GM21786 (cell line): ENCODE data around the gene LYPD6.
"Not testable (repeated sequence)": the region's sequence is repeated elsewhere in the genome, so short reads cannot be mapped to it uniquely, and the experiment has no call there.

Source experiments
- ATAC-seq: cut with Tn5 transposase; IDR thresholded peaks from one replicate; pipeline ENCODE4 v1.9.1; 2021; ENCODE audit not compliant: unreplicated experiment

The LYPD6 gene, protein sequence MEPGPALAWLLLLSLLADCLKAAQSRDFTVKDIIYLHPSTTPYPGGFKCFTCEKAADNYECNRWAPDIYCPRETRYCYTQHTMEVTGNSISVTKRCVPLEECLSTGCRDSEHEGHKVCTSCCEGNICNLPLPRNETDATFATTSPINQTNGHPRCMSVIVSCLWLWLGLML

DNA sequence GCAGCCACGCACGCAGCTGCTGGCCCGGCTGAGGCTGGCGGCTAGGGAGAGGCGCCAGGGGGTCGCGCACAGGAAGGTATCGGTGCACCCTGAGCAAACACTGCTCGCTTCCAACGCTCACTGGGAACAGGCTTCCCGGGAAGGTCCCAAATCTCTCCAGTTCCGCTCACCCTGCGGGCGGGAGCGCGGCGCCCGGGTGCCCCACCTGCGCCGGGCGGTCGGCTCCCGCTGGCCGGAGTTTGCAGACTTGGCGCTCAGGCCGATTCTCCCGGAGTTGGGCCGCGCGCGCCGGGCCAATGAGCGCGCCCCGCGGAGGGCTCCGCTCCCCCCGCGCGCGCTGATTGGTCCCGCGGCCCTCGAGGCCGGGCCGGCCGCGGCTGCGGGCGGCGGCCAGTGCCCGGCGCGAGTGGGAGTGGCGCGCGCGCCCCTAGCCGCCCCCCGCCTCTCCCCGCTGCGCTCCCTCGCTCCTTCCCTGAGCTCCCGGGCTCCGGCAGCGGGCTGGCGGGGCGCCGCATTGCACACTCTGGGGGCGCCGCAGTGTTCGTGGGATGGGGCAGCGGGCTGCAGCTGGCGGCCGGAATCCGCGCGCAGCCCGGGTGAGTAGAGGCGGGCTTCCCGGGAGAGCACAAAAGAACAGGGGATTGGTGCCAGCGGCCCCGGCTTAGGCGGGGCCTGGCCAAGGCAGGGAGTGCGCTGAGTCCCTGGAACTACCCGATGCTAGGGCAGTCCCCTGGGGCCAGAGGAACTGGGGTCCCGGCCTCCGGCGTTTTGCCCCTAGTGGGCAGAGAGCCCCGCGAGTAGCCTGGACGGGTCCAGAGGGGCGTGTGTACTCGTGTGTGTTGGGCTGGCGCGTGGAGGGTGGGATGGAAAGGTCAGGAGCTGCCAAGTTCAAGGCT is at the start of gene LYPD6:
Gene LYPD6, plus strand, starts transcription at position 461 of the 896 bp plus-strand sequence. CDS start 107,122 bp downstream, outside the sequence.
- ATAC-seq: peak; percentile 61

DNA sequence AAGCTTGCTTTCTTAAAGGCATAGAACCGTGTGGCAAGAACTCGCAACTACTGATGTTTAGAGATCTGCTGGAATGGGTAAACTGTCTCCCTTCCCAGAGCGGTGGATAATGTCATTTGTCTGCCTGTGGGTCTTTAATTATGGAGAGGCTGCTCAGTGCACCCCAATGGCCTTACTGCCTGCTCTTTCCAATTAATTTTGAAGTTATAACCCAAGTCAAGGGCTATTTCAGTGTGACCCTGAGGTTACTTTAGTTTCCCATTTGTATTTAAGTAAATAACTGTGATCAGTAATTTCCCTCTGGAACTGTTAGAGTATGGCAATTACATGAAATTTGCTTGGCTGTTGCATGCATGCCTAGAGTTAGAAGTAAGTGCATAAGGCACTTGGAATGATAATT is 48.9 kb upstream of the LYPD6 start:
- no peak for ATAC-seq

DNA sequence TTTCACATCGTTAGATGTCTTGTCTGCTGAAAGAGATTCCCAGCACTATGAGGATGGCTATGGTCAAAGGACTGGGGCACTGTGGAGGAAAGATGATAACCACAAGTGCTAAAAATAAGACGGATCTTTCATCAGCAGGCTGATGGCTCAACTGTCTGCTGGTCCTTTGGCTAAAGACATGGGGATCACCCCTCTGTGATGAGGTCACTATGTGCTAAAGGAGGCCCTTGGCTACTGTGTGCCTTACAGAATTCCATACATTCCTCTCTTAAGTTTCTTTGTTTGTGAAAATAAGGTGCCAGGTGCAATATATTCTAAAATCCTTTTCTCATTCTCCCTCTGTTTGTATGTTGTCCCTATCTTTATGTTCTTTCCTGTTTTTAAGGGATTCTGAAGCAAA is 39.7 kb upstream of the LYPD6 start:
- no peak for ATAC-seq

DNA sequence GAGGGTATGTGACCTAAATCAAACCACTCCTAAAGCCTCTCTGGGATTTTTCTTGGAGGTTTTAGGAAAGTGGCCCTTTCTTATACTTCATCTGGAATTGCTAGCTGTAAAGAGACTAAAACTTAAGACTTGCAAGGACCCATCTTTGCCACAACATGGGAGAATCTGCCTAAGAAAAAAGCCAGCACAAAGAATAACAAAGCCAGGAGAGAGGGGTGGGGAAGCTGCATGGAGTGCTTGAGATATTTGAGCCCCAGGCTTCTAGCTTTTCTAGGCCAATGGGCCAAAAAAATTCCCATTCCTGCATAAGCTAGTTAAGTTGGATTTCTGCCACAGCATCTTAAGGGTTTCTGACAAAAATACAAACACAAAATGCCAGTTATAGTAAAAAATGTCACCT is 38.5 kb upstream of the LYPD6 start:
- no peak for ATAC-seq

DNA sequence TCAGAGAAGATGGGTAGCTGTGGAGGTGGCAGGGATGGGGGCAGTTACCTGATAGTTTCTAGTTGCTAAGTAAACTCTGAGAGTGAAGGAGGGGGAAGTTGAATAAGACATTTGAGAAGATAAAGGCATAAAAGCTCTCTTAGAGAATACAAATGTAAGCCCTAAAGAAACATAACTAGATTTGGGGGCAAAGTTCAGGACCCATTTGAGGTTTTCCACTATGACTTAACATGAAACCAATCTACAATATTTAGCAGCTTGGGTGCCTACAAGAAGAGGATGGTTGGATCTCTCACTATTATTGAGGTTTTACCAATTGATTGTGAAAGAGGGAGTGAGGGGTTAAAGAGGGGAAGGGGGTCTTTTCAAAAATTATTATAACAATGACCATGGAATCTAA is 34.4 kb upstream of the LYPD6 start:
- no peak for ATAC-seq

DNA sequence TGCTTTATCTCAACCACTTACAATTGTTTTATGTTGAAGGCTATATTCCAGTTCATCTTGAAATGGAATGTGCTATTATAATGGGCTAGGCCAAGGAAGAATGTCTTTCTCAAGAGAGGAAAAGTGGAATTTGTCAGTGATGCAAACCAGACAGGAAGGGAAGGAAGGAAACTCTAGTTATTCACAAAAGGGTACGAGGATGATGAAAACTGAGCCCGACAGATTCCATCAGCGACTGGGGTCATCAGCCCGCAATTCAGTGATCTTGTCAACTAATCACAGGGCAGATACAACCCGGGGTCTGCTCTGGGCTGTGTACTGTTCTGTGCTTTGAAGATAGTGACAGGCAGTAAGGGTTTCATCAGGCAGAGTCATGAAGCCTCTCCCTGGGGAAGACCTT is 23.4 kb upstream of the LYPD6 start:
- ATAC-seq: no peak

- no peak for ATAC-seq
Observed at GRCh38 chr2:149310349-149310748, 20.0 kb upstream of the LYPD6 start.

GRCh38 chr2:149312039-149312438 is 18.3 kb upstream of the LYPD6 start:
- no peak for ATAC-seq

- peak; percentile 96 for ATAC-seq
Observed at GRCh38 chr2:149313512-149313972, 16.8 kb upstream of the LYPD6 start.

- ATAC-seq: no peak
Observed at GRCh38 chr2:149314687-149315086, 15.7 kb upstream of the LYPD6 start.

DNA sequence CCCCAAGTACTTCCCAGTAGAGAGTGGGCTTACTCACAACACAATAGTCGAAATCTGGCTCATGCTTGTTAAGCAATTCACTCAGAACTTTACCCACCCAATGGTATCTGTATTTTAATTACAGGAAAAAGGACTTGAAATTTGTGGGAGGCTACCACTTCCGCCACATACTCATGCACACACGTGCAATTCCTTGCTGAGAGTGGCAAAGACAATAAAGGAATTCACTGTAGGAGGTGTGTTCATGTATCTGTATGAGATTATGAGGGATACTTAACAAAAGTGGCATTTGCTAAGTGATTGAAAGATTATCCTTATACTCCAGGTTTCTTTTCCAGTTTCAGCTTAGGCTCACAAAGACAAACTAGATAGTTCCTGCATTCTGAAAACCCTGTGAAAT is 14.9 kb upstream of the LYPD6 start:
- ATAC-seq: no peak

DNA sequence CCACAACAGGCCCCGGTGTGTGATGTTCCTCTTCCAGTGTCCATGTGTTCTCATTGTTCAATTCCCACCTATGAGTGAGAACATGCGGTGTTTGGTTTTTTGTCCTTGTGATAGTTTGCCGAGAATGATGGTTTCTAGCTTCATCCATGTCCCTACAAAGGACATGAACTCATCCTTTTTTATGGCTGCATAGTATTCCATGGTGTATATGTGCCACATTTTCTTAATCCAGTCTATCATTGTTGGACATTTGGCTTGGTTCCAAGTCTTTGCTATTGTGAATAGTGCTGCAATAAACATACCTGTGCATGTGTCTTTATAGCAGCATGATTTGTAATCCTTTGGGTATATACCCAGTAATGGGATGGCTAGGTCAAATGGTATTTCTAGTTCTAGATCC is 11.8 kb upstream of the LYPD6 start:
- not testable (repeated sequence) for ATAC-seq

GRCh38 chr2:149320362-149320761 is 10.0 kb upstream of the LYPD6 start:
- ATAC-seq: no peak

GRCh38 chr2:149329068-149329467 is 1.3 kb upstream of the LYPD6 start:
- ATAC-seq: no peak

DNA sequence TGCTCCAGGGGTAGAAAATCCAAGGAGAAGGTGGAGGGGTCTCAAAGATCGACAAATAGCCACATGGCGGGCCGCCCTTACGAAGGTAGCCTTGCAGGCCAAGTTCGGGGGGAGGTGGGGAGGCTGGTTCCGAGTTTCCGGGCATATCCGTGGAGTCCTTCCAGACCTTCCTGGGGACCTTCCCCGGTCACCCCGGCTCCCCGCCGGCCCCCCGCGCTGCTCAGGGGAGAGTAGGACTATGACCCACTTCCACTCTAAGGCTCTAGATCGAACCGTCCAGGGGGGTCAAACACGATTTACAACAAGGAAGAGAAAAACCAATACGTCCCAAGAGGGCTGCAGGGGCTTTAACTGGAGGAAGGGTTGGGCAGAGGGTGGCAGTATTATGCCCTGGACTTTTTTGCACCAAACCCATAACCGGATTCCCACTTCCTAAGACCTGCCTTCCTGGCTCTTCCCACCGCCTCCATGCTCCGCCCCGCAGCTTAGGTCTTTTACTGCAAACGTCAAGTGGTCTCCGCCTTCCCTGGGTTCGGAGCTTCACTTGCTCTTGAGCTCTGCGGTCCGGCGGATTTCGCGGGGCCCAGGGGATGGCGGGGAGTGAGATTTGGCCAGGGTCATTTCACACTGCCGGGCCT is 779 bp upstream of the LYPD6 start:
- ATAC-seq: no peak

DNA sequence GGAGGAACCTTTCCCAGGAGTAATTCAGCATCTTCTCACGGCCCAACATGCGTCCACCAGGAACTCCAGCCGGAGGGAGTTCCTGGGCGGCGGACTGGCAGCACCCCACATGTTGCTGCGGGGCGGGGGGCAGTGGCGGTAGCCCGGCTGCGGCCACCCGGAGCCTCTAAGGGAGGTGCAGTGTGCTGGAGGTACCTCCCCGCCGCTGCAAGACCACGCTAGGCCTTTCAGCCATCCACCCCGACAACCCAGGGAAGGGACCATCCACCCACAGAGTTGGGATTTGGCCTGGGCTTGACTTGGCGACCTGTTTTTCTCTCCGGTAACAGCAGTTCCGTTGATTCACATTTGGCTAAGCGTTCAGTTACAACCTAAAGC is 625 bp downstream of the LYPD6 start:
- no peak for ATAC-seq

- ATAC-seq: no peak
Observed at GRCh38 chr2:149332364-149332763, 2.0 kb downstream of the LYPD6 start.

- no peak for ATAC-seq
Observed at GRCh38 chr2:149333636-149334035, 3.2 kb downstream of the LYPD6 start.

DNA sequence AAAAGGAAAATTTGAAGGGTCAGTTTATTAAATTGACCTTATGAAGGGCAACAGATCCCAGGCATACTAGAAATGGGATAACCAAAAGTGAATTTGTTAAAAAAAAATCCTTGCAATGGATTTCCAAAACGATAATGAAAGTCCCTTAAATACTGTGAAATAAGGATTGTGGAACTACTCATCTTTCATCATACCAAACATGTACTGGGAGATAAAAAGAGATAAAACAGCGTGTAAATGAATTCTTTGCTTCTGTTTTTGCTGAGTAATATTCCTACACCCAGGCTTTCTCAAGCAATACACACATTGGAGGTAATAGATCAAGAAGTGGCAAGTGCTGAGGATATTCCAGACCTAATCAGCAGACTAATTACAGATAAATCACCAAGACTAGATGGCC is 3.8 kb downstream of the LYPD6 start:
- ATAC-seq: no peak

DNA sequence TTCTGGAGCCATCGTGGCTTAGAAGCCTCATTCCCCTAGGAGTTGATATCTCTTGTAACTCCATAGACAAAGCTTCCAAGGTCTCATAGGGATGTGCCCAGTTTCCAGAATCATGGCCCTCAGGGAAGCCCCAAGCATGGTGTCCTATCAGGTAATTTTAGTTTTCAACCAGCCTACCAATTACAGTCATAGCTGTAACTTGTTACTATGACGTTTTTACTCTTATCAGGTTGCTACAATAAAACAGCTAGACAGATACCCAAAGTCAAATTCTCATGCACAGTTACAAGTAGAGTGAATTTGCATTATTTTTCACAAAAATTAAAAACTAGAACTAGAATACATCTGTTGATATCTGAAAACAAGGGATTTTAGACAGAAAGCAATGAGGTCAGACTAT is 8.9 kb downstream of the LYPD6 start:
- no peak for ATAC-seq

DNA sequence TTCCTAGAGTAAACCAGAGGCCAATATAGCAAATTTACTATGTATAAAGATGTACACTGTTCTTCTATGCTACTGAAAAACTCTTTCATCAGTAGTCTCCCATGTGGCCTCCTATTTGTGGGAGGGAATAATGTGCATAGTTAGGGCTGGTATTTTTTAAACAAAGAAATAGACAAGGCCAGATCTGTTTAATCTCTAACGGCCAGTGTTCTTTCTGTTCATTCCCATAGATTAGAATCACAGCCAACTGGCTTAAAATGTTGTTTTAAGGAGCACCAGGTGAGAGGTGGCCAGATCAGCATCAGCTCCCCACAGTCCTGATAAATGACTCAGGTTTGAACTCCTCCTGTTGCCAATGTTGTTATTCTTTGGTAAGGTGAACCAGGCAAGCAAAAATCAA is 12.1 kb downstream of the LYPD6 start:
- no peak for ATAC-seq

- ATAC-seq: no peak
Observed at GRCh38 chr2:149344105-149344504, 13.7 kb downstream of the LYPD6 start.
